Measurements from ENCODE around the gene MOSMO.

The MOSMO gene

GRCh38 chr16:22071331-22071910 is 63.5 kb downstream of the MOSMO start:
- TF ChIP-seq TEAD4 (IDR thresholded peaks at IDR 0.05) = no peak
- TF ChIP-seq USF1 (IDR thresholded peaks at IDR 0.05) = no peak
- no peak for TF ChIP-seq ZBTB7A (IDR thresholded peaks at IDR 0.05; ENCODE audit: low read depth)
- no peak for TF ChIP-seq RAD21 (IDR thresholded peaks at IDR 0.05; ENCODE audit: low read depth)
- no peak for TF ChIP-seq REST (IDR thresholded peaks at IDR 0.05; ENCODE audit: low read depth)
- no peak for TF ChIP-seq MAX (IDR thresholded peaks at IDR 0.05)
- no peak for TF ChIP-seq CREB1 (IDR thresholded peaks at IDR 0.05; ENCODE audit: low read depth)
- TF ChIP-seq TCF12 (IDR thresholded peaks at IDR 0.05; ENCODE audit: low read depth) = no peak
- TF ChIP-seq FOXM1 (IDR thresholded peaks at IDR 0.05; ENCODE audit: borderline replicate concordance, low read depth) = no peak
- no peak for TF ChIP-seq EGR1 (IDR thresholded peaks at IDR 0.05)
- no peak for TF ChIP-seq CEBPB (IDR thresholded peaks at IDR 0.05)

- TF ChIP-seq FOXM1 (IDR thresholded peaks at IDR 0.05; ENCODE audit: borderline replicate concordance, low read depth) = no peak
- no peak for TF ChIP-seq TCF12 (IDR thresholded peaks at IDR 0.05; ENCODE audit: low read depth)
- no peak for TF ChIP-seq NFIC (IDR thresholded peaks at IDR 0.05)
- TF ChIP-seq YY1 (IDR thresholded peaks at IDR 0.05; ENCODE audit: low read depth) = no peak
- TF ChIP-seq CREB1 (IDR thresholded peaks at IDR 0.05; ENCODE audit: low read depth) = no peak
- no peak for TF ChIP-seq RAD21 (IDR thresholded peaks at IDR 0.05; ENCODE audit: low read depth)
- TF ChIP-seq REST (IDR thresholded peaks at IDR 0.05; ENCODE audit: low read depth) = no peak
- no peak for TF ChIP-seq ZBTB7A (IDR thresholded peaks at IDR 0.05; ENCODE audit: low read depth)
- TF ChIP-seq EP300 (IDR thresholded peaks at IDR 0.05; ENCODE audit: borderline replicate concordance) = no peak
- TF ChIP-seq MAX (IDR thresholded peaks at IDR 0.05) = no peak
- TF ChIP-seq EGR1 (IDR thresholded peaks at IDR 0.05) = no peak
- TF ChIP-seq TAF1 (IDR thresholded peaks at IDR 0.05; ENCODE audit: low read depth) = no peak
- no peak for TF ChIP-seq USF1 (IDR thresholded peaks at IDR 0.05)
- no peak for TF ChIP-seq TEAD4 (IDR thresholded peaks at IDR 0.05)
Measured at GRCh38 chr16:22073350-22073749, 65.4 kb downstream of the MOSMO start.

GRCh38 chr16:22075043-22075757 is 67.3 kb downstream of the MOSMO start:
- TF ChIP-seq MAX (IDR thresholded peaks at IDR 0.05) (no peak), TCF12 (IDR thresholded peaks at IDR 0.05; ENCODE audit: low read depth) (no peak), ZBTB7A (IDR thresholded peaks at IDR 0.05; ENCODE audit: low read depth) (no peak), REST (IDR thresholded peaks at IDR 0.05; ENCODE audit: low read depth) (no peak), CREB1 (IDR thresholded peaks at IDR 0.05; ENCODE audit: low read depth) (no peak), TAF1 (IDR thresholded peaks at IDR 0.05; ENCODE audit: low read depth) (no peak), EP300 (IDR thresholded peaks at IDR 0.05; ENCODE audit: borderline replicate concordance) (no peak), YY1 (IDR thresholded peaks at IDR 0.05; ENCODE audit: low read depth) (no peak), EGR1 (IDR thresholded peaks at IDR 0.05) (no peak), FOXM1 (IDR thresholded peaks at IDR 0.05; ENCODE audit: borderline replicate concordance, low read depth) (no peak)

GRCh38 chr16:22075776-22076175 is 67.9 kb downstream of the MOSMO start:
- TF ChIP-seq CREB1 (IDR thresholded peaks at IDR 0.05; ENCODE audit: low read depth) = no peak
- TF ChIP-seq EGR1 (IDR thresholded peaks at IDR 0.05) = no peak
- TF ChIP-seq TAF1 (IDR thresholded peaks at IDR 0.05; ENCODE audit: low read depth) = no peak
- TF ChIP-seq EP300 (IDR thresholded peaks at IDR 0.05; ENCODE audit: borderline replicate concordance) = no peak
- no peak for TF ChIP-seq TCF12 (IDR thresholded peaks at IDR 0.05; ENCODE audit: low read depth)
- TF ChIP-seq USF1 (IDR thresholded peaks at IDR 0.05) = no peak
- no peak for TF ChIP-seq RAD21 (IDR thresholded peaks at IDR 0.05; ENCODE audit: low read depth)
- TF ChIP-seq ZBTB7A (IDR thresholded peaks at IDR 0.05; ENCODE audit: low read depth) = no peak
- no peak for TF ChIP-seq NFIC (IDR thresholded peaks at IDR 0.05)
- no peak for TF ChIP-seq FOXM1 (IDR thresholded peaks at IDR 0.05; ENCODE audit: borderline replicate concordance, low read depth)
- TF ChIP-seq REST (IDR thresholded peaks at IDR 0.05; ENCODE audit: low read depth) = no peak
- TF ChIP-seq TEAD4 (IDR thresholded peaks at IDR 0.05) = no peak
- TF ChIP-seq MAX (IDR thresholded peaks at IDR 0.05) = no peak
- no peak for TF ChIP-seq CEBPB (IDR thresholded peaks at IDR 0.05)
- TF ChIP-seq YY1 (IDR thresholded peaks at IDR 0.05; ENCODE audit: low read depth) = no peak
